Thoracic aorta endothelial cell (primary cell): ENCODE results near the gene SRI. TPM values are rescaled to one million over a fixed set of nuclear protein-coding genes. Genes with fewer than 3 reads are reported as not detected.

Experiments
- total RNA-seq: library from RNA; depleted of rRNA; stranded (reverse); fragments of >200 nt; gene quantifications from 2 replicates; pipeline ENCODE4 v1.2.3, GENCODE V29; 2012

Gene SRI
- 141 and 176 TPM in 2 replicates for total RNA-seq

GRCh38 chr7:88219781-88220747, at the start of gene SRI:
TSS of gene SRI (minus strand) at chr7:88220038. CDS start at chr7:88220026, 12 bp downstream.

Other genes starting within 250 kb of the SRI start
- gene STEAP4, start 86.9 kb upstream of the SRI start, total RNA-seq: under 0.01 TPM in 2 replicates